Pancreas (tissue), 10 donors: ENCODE results near the gene DGKG. TPM values are rescaled to one million over a fixed set of nuclear protein-coding genes. Genes with fewer than 3 reads are reported as not detected.

Experiments used
- ATAC-seq, 4 donors: fragments of 200-7000 bp; cut with Tn5 transposase; one replicate each; pipeline versions ENCODE4 v1.8.0 to v1.9.1; 2020; ENCODE audit warnings: mild to moderate bottlenecking in 4 of 4, moderate library complexity in 4 of 4
- DNase-seq, 6 donors: peaks; one replicate each; pipeline ENCODE4 v3.0.0-alpha.2; 2020
- FAIRE-seq: peaks from 2 replicates; lab custom pipeline; 2012; peaks lifted over from hg19 to GRCh38; lab: Jason Lieb, UNC
- H3K27ac ChIP-seq, 4 donors: fragments of 200-600 bp; sonication (generic); 1 replicate in 3 of 4; 2 replicates in 1 of 4; pipeline versions ENCODE4 v1.5.0 to v1.8.0; 2020
- H3K27me3 ChIP-seq, 4 donors: fragments of 200-600 bp; one replicate each; pipeline ENCODE4 v1.8.0; 2021
- H3K36me3 ChIP-seq, 3 donors: fragments of 200-600 bp; sonication (generic) in 1 of 3; one replicate each; pipeline versions ENCODE4 v1.5.0 to v1.8.0; 2020 to 2021
- H3K4me1 ChIP-seq, 3 donors: fragments of 200-600 bp; one replicate each; pipeline ENCODE4 v1.8.0; 2021
- H3K4me3 ChIP-seq, 4 donors: fragments of 200-600 bp; sonication (generic) in 2 of 4; one replicate each; pipeline versions ENCODE4 v1.5.0 to v1.8.0; 2020 to 2021
- H3K9me3 ChIP-seq, 4 donors: fragments of 200-600 bp; one replicate each; pipeline ENCODE4 v1.8.0; 2021
- WGBS, 2 donors: extraction: QIAGEN DNeasy Blood & Tissue Kit; methylation state at CpG; one replicate each; pipeline ENCODE4 v1.1.7; 2013; 5-methylcytosine and 5-hydroxymethylcytosine counted together
- intact Hi-C, 3 donors: fragments of 100-400 bp; cut with DNase I; formaldehyde crosslinking; loops; one replicate each; pipeline versions ENCODE4 v1.11.1 to v1.14.2; 2022
- polyA plus RNA-seq, 2 donors: library from polyadenylated mRNA; stranded (reverse); fragments of 200-250 nt; gene quantifications; one replicate each; pipeline ENCODE4 v1.2.3, GENCODE V29; 2013
- total RNA-seq, 6 donors: library from RNA; stranded (reverse); fragmentation: NEBNext Ultra II Directional in 4 of 6; extraction: Animal tissue kit (Norgen Biotek cat#: 25700) in 4 of 6; gene quantifications; one replicate each; pipeline versions ENCODE4 v1.2.1 to v1.2.4, GENCODE V29; 2021 to 2023
- TF ChIP-seq, protein P1 (sequence below), 4 donors: fragments of 200-600 bp; sonication (generic) in 3 of 4; IDR thresholded peaks; one replicate each; pipeline versions ENCODE4 v1.5.0 to v1.8.0; 2021; ENCODE audit warnings: antibody characterized with exemption in 4 of 4
- donor health status: healthy with polysubstance abuse.
- donor health status: DM: no; HTN: no; CAD: no; lungs with moderate emphysema.
- donor health status: DM: no; HTN: no; CAD: no.
- donor health status: control.
- donor health status: control.
- donor health status: Bipolar disorder and iron deficiency.
- donor health status: DM: yes; HTN: yes; CAD: no.
- donor health status: DM: no; HTN: no; CAD: no.
- donor health status: DM: no; HTN: no; CAD: no.
- donor health status: DM: yes; HTN: yes; CAD: no.

Gene DGKG
- total and polyA plus RNA-seq, 8 donors = 0.16 to 2.0 (median 0.88) TPM

DNA sequence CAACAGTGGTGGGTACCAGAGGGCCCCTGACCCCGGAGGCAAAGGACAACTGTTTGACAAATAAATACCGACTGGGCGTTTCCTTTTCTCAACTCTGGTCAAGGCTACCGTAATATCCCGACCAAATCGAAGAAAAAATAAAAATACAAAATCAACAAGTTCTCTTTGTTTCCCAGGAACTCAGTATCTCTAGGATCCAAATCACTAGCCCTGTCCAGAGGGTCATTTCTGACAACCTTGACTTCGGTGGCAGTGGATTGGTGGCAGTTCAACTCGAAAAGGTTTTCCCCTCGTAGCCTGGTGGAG lies 456 bp upstream of the DGKG start:
- H3K9me3 ChIP-seq = no peaks in the 10 kb centered on the region
- no peaks in the 10 kb centered on the region for H3K36me3 ChIP-seq
- no peaks in the 10 kb centered on the region for H3K27me3 ChIP-seq
- ATAC-seq = no peak
- WGBS, 2 donors = 20 to 26% methylated on average over 9 of the region's 9 CpGs
- no peak overlapping the region for H3K27ac ChIP-seq
- FAIRE-seq = no peak
- no peak for DNase-seq
- H3K4me3 ChIP-seq = peak overlapping the region in 3 of 4 donors; percentile 30 to 54 (median 48)
- intact Hi-C loops = no loop called here
- peaks cover 0 to 7% (median 3%) of the 10 kb centered on the region in 3 donors for H3K4me1 ChIP-seq
- TF ChIP-seq, protein P1, sequence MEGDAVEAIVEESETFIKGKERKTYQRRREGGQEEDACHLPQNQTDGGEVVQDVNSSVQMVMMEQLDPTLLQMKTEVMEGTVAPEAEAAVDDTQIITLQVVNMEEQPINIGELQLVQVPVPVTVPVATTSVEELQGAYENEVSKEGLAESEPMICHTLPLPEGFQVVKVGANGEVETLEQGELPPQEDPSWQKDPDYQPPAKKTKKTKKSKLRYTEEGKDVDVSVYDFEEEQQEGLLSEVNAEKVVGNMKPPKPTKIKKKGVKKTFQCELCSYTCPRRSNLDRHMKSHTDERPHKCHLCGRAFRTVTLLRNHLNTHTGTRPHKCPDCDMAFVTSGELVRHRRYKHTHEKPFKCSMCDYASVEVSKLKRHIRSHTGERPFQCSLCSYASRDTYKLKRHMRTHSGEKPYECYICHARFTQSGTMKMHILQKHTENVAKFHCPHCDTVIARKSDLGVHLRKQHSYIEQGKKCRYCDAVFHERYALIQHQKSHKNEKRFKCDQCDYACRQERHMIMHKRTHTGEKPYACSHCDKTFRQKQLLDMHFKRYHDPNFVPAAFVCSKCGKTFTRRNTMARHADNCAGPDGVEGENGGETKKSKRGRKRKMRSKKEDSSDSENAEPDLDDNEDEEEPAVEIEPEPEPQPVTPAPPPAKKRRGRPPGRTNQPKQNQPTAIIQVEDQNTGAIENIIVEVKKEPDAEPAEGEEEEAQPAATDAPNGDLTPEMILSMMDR (IDR thresholded peaks at IDR 0.05) = no peak

GRCh38 chr3:186361246-186361761 lies 730 bp downstream of the DGKG start:
- TF ChIP-seq, protein P1 (IDR thresholded peaks at IDR 0.05) = no peak
- H3K4me1 ChIP-seq = peaks cover 0 to 7% (median 3%) of the 10 kb centered on the region in 3 donors
- FAIRE-seq (no peak), ATAC-seq (peak; percentile 22 to 31 (median 26)), DNase-seq (no peak)
- H3K4me3 ChIP-seq = peak overlapping the region; percentile 14 to 54 (median 39)
- intact Hi-C loops = no loop called here
- H3K27ac ChIP-seq = no peak overlapping the region
- no peaks in the 10 kb centered on the region for H3K36me3 ChIP-seq
- H3K27me3 ChIP-seq = no peaks in the 10 kb centered on the region
- 3 to 4% methylated on average over 26 of the region's 26 CpGs for WGBS, 2 donors
- H3K9me3 ChIP-seq = no peaks in the 10 kb centered on the region

- no peaks in the 10 kb centered on the region for H3K9me3 ChIP-seq
- no peaks in the 10 kb centered on the region for H3K27me3 ChIP-seq
- ATAC-seq (peak in 3 of 4 donors; percentile 12 to 41 (median 30)), DNase-seq (peak in 2 of 6 donors; percentile 43 to 63), FAIRE-seq (no peak)
- no peaks in the 10 kb centered on the region for H3K36me3 ChIP-seq
- H3K4me1 ChIP-seq = peaks cover 0 to 7% (median 3%) of the 10 kb centered on the region in 3 donors
- H3K27ac ChIP-seq = no peak overlapping the region
- intact Hi-C loops = no loop called here
- peak overlapping the region in 1 of 4 donors; percentile 54 for H3K4me3 ChIP-seq
- TF ChIP-seq, protein P1 (IDR thresholded peaks at IDR 0.05) = no peak
- 16% methylated on average over 27 of the region's 27 CpGs for WGBS, 2 donors
Observed at GRCh38 chr3:186360779-186361178, 1.3 kb downstream of the DGKG start.

DNA sequence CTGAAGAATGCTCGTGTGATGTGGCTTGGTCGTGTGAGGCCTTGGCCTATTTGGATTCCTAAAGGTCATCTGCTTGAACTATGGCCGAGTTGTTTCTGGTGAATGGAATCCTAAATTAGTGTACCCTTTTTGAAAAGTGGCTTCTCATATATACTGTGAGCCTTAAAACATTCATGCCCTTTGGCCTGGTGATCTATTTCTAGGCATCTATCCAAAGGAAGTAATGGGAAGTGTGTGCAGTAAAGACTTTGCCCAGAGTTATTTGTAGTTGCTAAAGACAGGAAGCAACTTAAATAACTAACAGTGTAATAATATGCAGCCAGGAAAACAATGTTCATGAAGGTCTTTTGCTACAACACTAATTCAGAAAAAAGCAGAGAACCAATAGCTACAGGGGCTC lies 3.0 kb downstream of the DGKG start:
- FAIRE-seq (no peak), ATAC-seq (no peak), DNase-seq (no peak)
- H3K36me3 ChIP-seq = no peaks in the 10 kb centered on the region
- intact Hi-C loops = no loop called here
- peaks cover 0 to 7% (median 3%) of the 10 kb centered on the region in 3 donors for H3K4me1 ChIP-seq
- TF ChIP-seq, protein P1 (IDR thresholded peaks at IDR 0.05) = no peak
- no peak overlapping the region for H3K4me3 ChIP-seq
- H3K9me3 ChIP-seq = no peaks in the 10 kb centered on the region
- 74 to 77% methylated on average over 3 of the region's 3 CpGs for WGBS, 2 donors
- H3K27ac ChIP-seq = no peak overlapping the region
- H3K27me3 ChIP-seq = no peaks in the 10 kb centered on the region

- DNase-seq = no peak
- intact Hi-C loops = no loop called here
- peaks cover 0 to under 1% (median 0%) of the 10 kb centered on the region in 3 donors for H3K4me1 ChIP-seq
- no peaks in the 10 kb centered on the region for H3K27me3 ChIP-seq
- WGBS, 2 donors = 87 to 91% methylated on average over 5 of the region's 5 CpGs
- ATAC-seq = no peak
- TF ChIP-seq, protein P1 (IDR thresholded peaks at IDR 0.05) = no peak
- H3K36me3 ChIP-seq = no peaks in the 10 kb centered on the region
- no peaks in the 10 kb centered on the region for H3K9me3 ChIP-seq
- H3K4me3 ChIP-seq = no peak overlapping the region
- H3K27ac ChIP-seq = no peak overlapping the region
- FAIRE-seq = no peak
Observed at GRCh38 chr3:186356152-186356551, 5.9 kb downstream of the DGKG start.
